ENCODE measurements around the gene UIMC1.

- TF ChIP-seq EP300 (IDR thresholded peaks at IDR 0.05) = no peak
- no peak for TF ChIP-seq CTCF (IDR thresholded peaks at IDR 0.05)
- no peak for TF ChIP-seq POLR2AphosphoS5 (IDR thresholded peaks at IDR 0.05)
- TF ChIP-seq POLR2A (IDR thresholded peaks at IDR 0.05; ENCODE audit: low read depth) = no peak
Observed at GRCh38 chr5:176859916-176860315, 146.7 kb downstream of the UIMC1 start.

Data from esophagus muscularis mucosa (tissue), 4 donors.